Umbilical cord (tissue), 2 donors: ENCODE data around the gene SLC12A9. TPM values are rescaled to one million over a fixed set of nuclear protein-coding genes. Genes with fewer than 3 reads are reported as not detected.
A peak's percentile ranks its signal among the peaks of the same experiment; 100 is the strongest.
"Not testable (repeated sequence)": the region's sequence is repeated elsewhere in the genome, so short reads cannot be mapped to it uniquely, and the experiment has no call there.

Experiments
- DNase-seq: peaks from one replicate; pipeline ENCODE4 v3.0.0-alpha.2; 2015; ENCODE audit warnings: low spot score
- total RNA-seq: library from RNA; depleted of rRNA; stranded (reverse); fragments of >200 nt; gene quantifications from one replicate; pipeline ENCODE4 v1.2.3, GENCODE V29; 2014; ENCODE audit warnings: low replicate concordance; ENCODE audit not compliant: insufficient read depth

The SLC12A9 gene
- total RNA-seq, 1 donor from 2014 or later = 20.7 TPM

GRCh38 chr7:100825215-100825671 lies 27.3 kb upstream of the SLC12A9 start:
- DNase-seq = peak; percentile 20

- peak; percentile 64 for DNase-seq
Measured at GRCh38 chr7:100825751-100826513, 26.6 kb upstream of the SLC12A9 start.

- peak; percentile 40 for DNase-seq
Measured at GRCh38 chr7:100826514-100827329, 25.8 kb upstream of the SLC12A9 start.

- peak; percentile 98 for DNase-seq
Measured at GRCh38 chr7:100827330-100828226, 24.9 kb upstream of the SLC12A9 start, which contains the start of gene EPHB4. TSS of gene EPHB4 (minus strand) at chr7:100827523. CDS start at chr7:100827030, 493 bp downstream.

GRCh38 chr7:100829150-100829716 lies 23.3 kb upstream of the SLC12A9 start:
- peak; percentile 51 for DNase-seq

GRCh38 chr7:100830396-100830795 lies 22.1 kb upstream of the SLC12A9 start:
- DNase-seq = no peak

- no peak for DNase-seq
Measured at GRCh38 chr7:100832281-100832633, 20.3 kb upstream of the SLC12A9 start.

GRCh38 chr7:100835903-100836811 lies 16.4 kb upstream of the SLC12A9 start:
- peak; percentile 78 for DNase-seq

- no peak for DNase-seq
Measured at GRCh38 chr7:100836812-100837098, 15.8 kb upstream of the SLC12A9 start.

- DNase-seq = peak; percentile 97
Measured at GRCh38 chr7:100837099-100837836, 15.2 kb upstream of the SLC12A9 start.

- no peak for DNase-seq
Measured at GRCh38 chr7:100839361-100839760, 13.2 kb upstream of the SLC12A9 start.

GRCh38 chr7:100840470-100841100 lies 11.9 kb upstream of the SLC12A9 start:
- DNase-seq = no peak

GRCh38 chr7:100847360-100847759 lies 5.2 kb upstream of the SLC12A9 start:
- DNase-seq = no peak

GRCh38 chr7:100854146-100854895 lies 1.8 kb downstream of the SLC12A9 start:
- DNase-seq = no peak

GRCh38 chr7:100854899-100855298 lies 2.4 kb downstream of the SLC12A9 start:
- DNase-seq = not testable (repeated sequence)

GRCh38 chr7:100855515-100855914 lies 3.0 kb downstream of the SLC12A9 start:
- DNase-seq = no peak

- no peak for DNase-seq
Measured at GRCh38 chr7:100856871-100857282, 4.4 kb downstream of the SLC12A9 start.

GRCh38 chr7:100859856-100860255 lies 7.3 kb downstream of the SLC12A9 start:
- DNase-seq = no peak
